CD4-positive, alpha-beta memory T cell (primary cell): ENCODE data around the gene STK10. TPM values are rescaled to one million over a fixed set of nuclear protein-coding genes. Genes with fewer than 3 reads are reported as not detected.

Experiments used
- CTCF ChIA-PET: fragments of 350-600 bp; sonication (Branson Sonifier 250); formaldehyde crosslinking; loops from one replicate; lab custom pipeline; 2021; ENCODE audit warnings: inconsistent platforms; ENCODE audit not compliant: partially characterized antibody; lab: Charles Lee
- POLR2A ChIA-PET: fragments of 350-600 bp; sonication (Branson Sonifier 250); formaldehyde crosslinking; loops from one replicate; lab custom pipeline; 2021; ENCODE audit not compliant: partially characterized antibody; lab: Charles Lee
- DNase-seq, 5 donors: peaks; one replicate each; pipeline versions ENCODE4 v3.0.0 to v3.0.0-alpha.2; 2020 to 2022; ENCODE audit warnings: mixed read lengths in 1 of 5
- H3K27ac ChIP-seq: one replicate; pipeline ENCODE4 v1.7.0; 2013; ENCODE audit warnings: low read depth, low read length
- H3K27me3 ChIP-seq: 2 replicates; pipeline ENCODE4 v1.7.0; 2013; ENCODE audit warnings: mild to moderate bottlenecking, low read length, moderate library complexity; ENCODE audit not compliant: insufficient read depth
- H3K36me3 ChIP-seq: 2 replicates; pipeline ENCODE4 v1.7.0; 2013; ENCODE audit warnings: mild to moderate bottlenecking, low read length, moderate library complexity; ENCODE audit not compliant: insufficient read depth
- H3K4me1 ChIP-seq: 2 replicates; pipeline ENCODE4 v1.7.0; 2013; ENCODE audit warnings: mild to moderate bottlenecking, low read length, moderate library complexity; ENCODE audit not compliant: insufficient read depth
- H3K4me3 ChIP-seq, 2 donors: one replicate each; pipeline ENCODE4 v1.7.0; 2013; ENCODE audit warnings: low read length in 2 of 2, mild to moderate bottlenecking in 1 of 2
- H3K9me3 ChIP-seq, 2 donors: one replicate each; pipeline ENCODE4 v1.7.0; 2013; ENCODE audit warnings: low read length in 2 of 2, control low read depth in 1 of 2; ENCODE audit not compliant: control insufficient read depth in 1 of 2
- H3K27ac Mint-ChIP-seq, 7 donors: one replicate each; pipeline ENCODE4 v1.8.0; 2020 to 2021; ENCODE audit warnings: mixed read lengths in 7 of 7, mild to moderate bottlenecking in 6 of 7, inconsistent platforms in 3 of 7, moderate library complexity in 3 of 7
- H3K27me3 Mint-ChIP-seq, 2 donors: one replicate each; pipeline ENCODE4 v1.8.0; 2020 to 2021; ENCODE audit warnings: mixed read lengths in 2 of 2
- H3K36me3 Mint-ChIP-seq, 2 donors: one replicate each; pipeline ENCODE4 v1.8.0; 2020 to 2021; ENCODE audit warnings: mixed read lengths in 2 of 2, inconsistent platforms in 1 of 2, mild to moderate bottlenecking in 1 of 2
- H3K4me1 Mint-ChIP-seq, 4 donors: one replicate each; pipeline ENCODE4 v1.8.0; 2020 to 2021; ENCODE audit warnings: mixed read lengths in 4 of 4, mild to moderate bottlenecking in 1 of 4
- H3K4me3 Mint-ChIP-seq, 8 donors: one replicate each; pipeline ENCODE4 v1.8.0; 2020 to 2021; ENCODE audit warnings: mixed read lengths in 8 of 8, mild to moderate bottlenecking in 7 of 8, moderate library complexity in 6 of 8, inconsistent platforms in 3 of 8
- H3K9me3 Mint-ChIP-seq, 8 donors: one replicate each; pipeline ENCODE4 v1.8.0; 2020 to 2021; ENCODE audit warnings: mixed read lengths in 8 of 8, mild to moderate bottlenecking in 5 of 8, inconsistent platforms in 3 of 8, moderate library complexity in 1 of 8
- intact Hi-C: fragments of 100-400 bp; cut with micrococcal nuclease; formaldehyde crosslinking; loops from one replicate; pipeline ENCODE4 v1.15.1; 2023
- polyA plus RNA-seq, 2 donors: library from polyadenylated mRNA; unstranded; fragments of 300-500 nt; fragmentation: Illumina TruSeq; gene quantifications; one replicate each; pipeline ENCODE4 v1.2.3, GENCODE V29; 2021
- total RNA-seq, 2 experiments: library from RNA; stranded (reverse); gene quantifications; one replicate each; pipeline ENCODE4 v1.2.3, GENCODE V29; 2021

STK10 gene
- total and polyA plus RNA-seq, 4 experiments from 2014 or later, result 24.6 to 314 (median 233) TPM

DNA sequence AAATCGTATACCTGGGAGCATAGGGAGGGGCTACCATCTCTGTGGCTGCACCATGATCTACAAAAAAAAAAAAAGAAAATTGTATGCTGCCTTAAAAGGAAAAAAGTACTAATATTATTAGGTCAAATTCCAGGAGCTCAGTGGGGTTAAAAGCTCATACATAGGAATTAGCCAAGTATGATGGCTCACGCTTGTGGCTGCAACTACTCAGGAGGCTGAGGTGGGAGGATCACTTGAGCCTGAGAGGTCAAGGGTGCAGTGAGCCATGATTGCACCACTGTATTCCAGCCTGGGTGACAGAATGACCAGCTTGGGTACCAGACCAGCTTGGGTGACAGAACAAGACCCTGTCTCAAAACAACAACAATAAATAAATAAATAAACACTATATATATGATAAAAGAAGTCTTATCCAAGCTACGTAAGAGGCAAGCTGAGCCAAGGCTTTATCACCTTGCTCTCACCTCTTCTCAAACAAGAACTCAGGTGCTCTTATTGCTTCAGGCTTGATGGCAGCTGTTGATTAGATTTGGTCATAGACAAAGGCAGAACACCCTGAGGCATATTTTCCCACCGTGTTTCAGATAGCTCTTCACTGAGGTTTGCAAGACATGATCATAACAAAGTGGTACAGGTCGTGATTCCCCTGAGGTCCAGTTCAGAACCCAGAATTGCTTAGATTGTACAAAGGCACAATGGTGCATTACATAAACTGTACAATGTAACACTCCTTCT lies 178.3 kb downstream of the STK10 start:
- ChIA-PET CTCF (interaction anchor here (1.0 to 5.2 kb wide), 5 partner anchors 27 to 179 kb away, joined by 3 to 26 read pairs (median 4); partner anchors contain the start of gene STK10), POLR2A (no interaction called here)
- H3K27ac ChIP-seq, result no peak overlapping the region
- no peak overlapping the region for H3K4me3 ChIP-seq
- DNase-seq, result no peak
- H3K36me3 Mint-ChIP-seq, result peaks cover 0 to 15% of the 10 kb centered on the region in 2 donors
- no peak overlapping the region for H3K4me3 Mint-ChIP-seq
- peaks cover 22% of the 10 kb centered on the region for H3K4me1 ChIP-seq
- intact Hi-C loops, result no loop called here
- H3K27me3 Mint-ChIP-seq, result no peaks in the 10 kb centered on the region
- no peaks in the 10 kb centered on the region for H3K27me3 ChIP-seq
- no peaks in the 10 kb centered on the region for H3K9me3 ChIP-seq
- H3K36me3 ChIP-seq, result no peaks in the 10 kb centered on the region
- peak overlapping the region in 1 of 7 donors; percentile 93 for H3K27ac Mint-ChIP-seq
- H3K4me1 Mint-ChIP-seq, result peaks cover 16 to 30% (median 24%) of the 10 kb centered on the region in 4 donors
- H3K9me3 Mint-ChIP-seq, result peaks cover 0 to 5% (median 0%) of the 10 kb centered on the region in 8 donors

DNA sequence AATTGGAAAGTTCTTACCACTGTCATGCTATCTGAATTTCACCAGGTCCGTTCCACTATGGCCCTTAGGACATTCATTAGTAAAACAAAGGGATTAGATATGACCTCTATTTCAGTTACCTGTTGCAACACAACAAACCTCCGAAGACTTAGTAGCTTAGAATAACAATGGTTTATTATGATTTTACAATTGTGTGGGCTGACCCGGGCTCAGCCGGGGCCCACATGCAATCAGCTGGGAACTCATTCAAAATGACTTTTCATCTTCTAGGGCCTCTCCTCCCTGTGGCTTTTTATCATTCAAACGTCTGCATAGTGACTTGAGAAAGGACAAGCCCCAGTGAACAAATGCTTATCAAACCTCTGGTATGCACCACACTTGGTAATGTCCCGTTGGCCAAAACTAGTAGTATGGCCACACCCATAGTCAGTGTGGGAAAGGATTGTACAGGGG lies 179.3 kb downstream of the STK10 start:
- Mint-ChIP-seq H3K27ac (peak overlapping the region in 1 of 7 donors; percentile 93), H3K4me1 (peaks cover 18 to 34% (median 28%) of the 10 kb centered on the region in 4 donors), H3K36me3 (peaks cover 0 to 15% of the 10 kb centered on the region in 2 donors), H3K4me3 (peak overlapping the region in 2 of 8 donors; percentile 33 to 55), H3K27me3 (no peaks in the 10 kb centered on the region), H3K9me3 (peaks cover 0 to 6% (median 0%) of the 10 kb centered on the region in 8 donors)
- Histone ChIP-seq H3K27me3 (no peaks in the 10 kb centered on the region), H3K4me1 (peaks cover 32% of the 10 kb centered on the region), H3K27ac (no peak overlapping the region), H3K9me3 (no peaks in the 10 kb centered on the region), H3K36me3 (no peaks in the 10 kb centered on the region), H3K4me3 (no peak overlapping the region)
- no peak for DNase-seq
- CTCF ChIA-PET, result interaction anchor here (1.2 to 5.2 kb wide), 3 partner anchors 30 to 180 kb away, joined by 3 to 26 read pairs (median 25); partner anchors contain the start of gene STK10
- intact Hi-C loops, result loop anchor here (1.0 kb wide), 1 partner anchor 63 kb away; no protein-coding TSS in a partner anchor
- POLR2A ChIA-PET, result interaction anchor here (3.6 to 4.1 kb wide), 2 partner anchors 58 to 621 kb away, joined by 27 to 44 read pairs; partner anchors contain the start of gene NPM1

DNA sequence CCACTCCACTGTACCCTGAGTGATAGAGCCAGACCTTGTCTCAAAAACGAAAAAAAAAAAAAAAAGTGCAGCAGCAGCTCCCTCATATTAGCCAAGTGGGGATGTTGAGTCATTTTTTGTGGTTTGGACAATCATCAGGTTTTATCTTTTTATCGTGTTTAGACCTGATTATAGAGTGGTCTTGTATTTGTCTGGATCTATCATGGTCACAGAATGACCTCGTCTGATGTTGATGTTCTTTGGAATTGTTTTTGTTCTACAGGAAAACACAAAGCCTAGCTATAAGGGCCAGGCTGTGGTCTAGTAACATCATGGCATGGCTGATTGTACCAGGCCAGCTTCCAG lies 179.9 kb downstream of the STK10 start:
- peaks cover 0 to 6% (median 0%) of the 10 kb centered on the region in 8 donors for H3K9me3 Mint-ChIP-seq
- H3K27me3 Mint-ChIP-seq, result no peaks in the 10 kb centered on the region
- intact Hi-C loops, result loop anchor here (1.0 kb wide), 1 partner anchor 63 kb away; no protein-coding TSS in a partner anchor
- H3K9me3 ChIP-seq, result no peaks in the 10 kb centered on the region
- no peak overlapping the region for H3K27ac ChIP-seq
- peak overlapping the region in 7 of 8 donors; percentile 91 to 99 (median 97) for H3K4me3 Mint-ChIP-seq
- peaks cover 0 to 15% of the 10 kb centered on the region in 2 donors for H3K36me3 Mint-ChIP-seq
- no peak for DNase-seq
- ChIA-PET POLR2A (interaction anchor here (1.3 to 4.1 kb wide), 8 partner anchors 26 to 620 kb away, joined by 3 to 55 read pairs (median 22); partner anchors contain the start of genes NPM1 and STK10), CTCF (interaction anchor here (1.0 to 5.2 kb wide), 12 partner anchors 13 to 275 kb away, joined by 3 to 36 read pairs (median 4); partner anchors contain the start of genes STK10 and UBTD2)
- no peak overlapping the region for H3K4me3 ChIP-seq
- peak overlapping the region in 6 of 7 donors; percentile 42 to 98 (median 82) for H3K27ac Mint-ChIP-seq
- no peaks in the 10 kb centered on the region for H3K36me3 ChIP-seq
- peaks cover 39% of the 10 kb centered on the region for H3K4me1 ChIP-seq
- peaks cover 21 to 41% (median 34%) of the 10 kb centered on the region in 4 donors for H3K4me1 Mint-ChIP-seq
- no peaks in the 10 kb centered on the region for H3K27me3 ChIP-seq

DNA sequence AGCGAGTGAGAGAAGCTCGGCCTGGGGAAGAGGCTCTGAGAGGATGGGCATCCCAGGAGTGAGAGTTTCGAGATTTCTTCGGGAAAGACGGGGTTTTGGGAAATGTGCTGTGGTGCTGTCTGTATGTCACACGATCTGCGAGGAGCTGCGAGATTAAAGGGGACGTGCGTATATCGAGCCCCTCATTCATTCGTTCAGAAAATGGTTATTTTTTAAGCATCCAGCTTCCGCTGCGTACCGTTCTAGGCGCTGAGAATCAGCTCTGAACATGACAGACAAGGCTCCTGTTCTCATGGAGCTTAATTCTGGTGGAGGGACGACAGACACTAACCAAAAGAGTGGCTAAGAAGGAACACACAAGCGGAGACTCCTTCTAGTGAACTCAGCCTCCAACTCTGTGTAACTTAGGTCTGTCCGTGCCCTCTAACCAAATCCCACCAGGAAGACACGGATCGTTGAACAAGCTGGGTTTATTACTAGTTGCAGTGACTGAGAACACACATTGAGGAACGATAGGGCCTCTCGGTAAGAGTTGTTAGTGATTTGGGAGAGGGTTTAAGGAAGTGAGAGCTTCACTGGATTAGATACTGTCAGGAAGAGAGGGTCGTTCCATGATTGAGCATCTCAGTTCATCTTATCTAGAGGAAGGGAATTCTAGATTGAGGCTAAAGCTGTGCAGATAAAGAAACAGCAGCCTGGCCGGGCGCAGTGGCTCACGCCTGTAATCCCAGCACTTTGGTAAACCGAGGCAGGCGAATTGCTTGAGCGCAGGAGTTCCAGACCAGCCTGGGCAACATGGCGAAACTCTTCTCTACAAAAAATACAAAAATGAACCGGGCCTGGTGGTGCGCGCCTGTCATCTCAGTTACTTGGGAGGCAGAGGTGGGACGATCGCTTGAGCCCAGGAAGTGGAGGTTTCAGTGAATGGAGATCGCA lies 180.6 kb downstream of the STK10 start:
- peak overlapping the region; percentile 93 to 99 (median 98) for H3K27ac Mint-ChIP-seq
- ChIA-PET CTCF (interaction anchor here (0.5 to 5.2 kb wide), 27 partner anchors 10 to 1608 kb away, joined by 3 to 36 read pairs (median 4); partner anchors contain the start of genes BOD1, STK10 and UBTD2), POLR2A (interaction anchor here (0.7 to 4.1 kb wide), 33 partner anchors 10 to 770 kb away, joined by 3 to 55 read pairs (median 5); partner anchors contain the start of genes DUSP1, NPM1, STK10 and UBTD2)
- Histone ChIP-seq H3K4me3 (peak overlapping the region; percentile 93 to 97), H3K27me3 (no peaks in the 10 kb centered on the region), H3K4me1 (peaks cover 44% of the 10 kb centered on the region), H3K36me3 (no peaks in the 10 kb centered on the region), H3K27ac (peak overlapping the region; percentile 93), H3K9me3 (no peaks in the 10 kb centered on the region)
- peak overlapping the region; percentile 91 to 99 (median 96) for H3K4me3 Mint-ChIP-seq
- peaks cover 23 to 47% (median 38%) of the 10 kb centered on the region in 4 donors for H3K4me1 Mint-ChIP-seq
- DNase-seq, result no peak
- peaks cover 0 to 6% (median 0%) of the 10 kb centered on the region in 8 donors for H3K9me3 Mint-ChIP-seq
- peaks cover 0 to 15% of the 10 kb centered on the region in 2 donors for H3K36me3 Mint-ChIP-seq
- no peaks in the 10 kb centered on the region for H3K27me3 Mint-ChIP-seq
- intact Hi-C loops, result loop anchor here (1.0 to 2.0 kb wide), 3 partner anchors 59 to 105 kb away; no protein-coding TSS in a partner anchor

DNA sequence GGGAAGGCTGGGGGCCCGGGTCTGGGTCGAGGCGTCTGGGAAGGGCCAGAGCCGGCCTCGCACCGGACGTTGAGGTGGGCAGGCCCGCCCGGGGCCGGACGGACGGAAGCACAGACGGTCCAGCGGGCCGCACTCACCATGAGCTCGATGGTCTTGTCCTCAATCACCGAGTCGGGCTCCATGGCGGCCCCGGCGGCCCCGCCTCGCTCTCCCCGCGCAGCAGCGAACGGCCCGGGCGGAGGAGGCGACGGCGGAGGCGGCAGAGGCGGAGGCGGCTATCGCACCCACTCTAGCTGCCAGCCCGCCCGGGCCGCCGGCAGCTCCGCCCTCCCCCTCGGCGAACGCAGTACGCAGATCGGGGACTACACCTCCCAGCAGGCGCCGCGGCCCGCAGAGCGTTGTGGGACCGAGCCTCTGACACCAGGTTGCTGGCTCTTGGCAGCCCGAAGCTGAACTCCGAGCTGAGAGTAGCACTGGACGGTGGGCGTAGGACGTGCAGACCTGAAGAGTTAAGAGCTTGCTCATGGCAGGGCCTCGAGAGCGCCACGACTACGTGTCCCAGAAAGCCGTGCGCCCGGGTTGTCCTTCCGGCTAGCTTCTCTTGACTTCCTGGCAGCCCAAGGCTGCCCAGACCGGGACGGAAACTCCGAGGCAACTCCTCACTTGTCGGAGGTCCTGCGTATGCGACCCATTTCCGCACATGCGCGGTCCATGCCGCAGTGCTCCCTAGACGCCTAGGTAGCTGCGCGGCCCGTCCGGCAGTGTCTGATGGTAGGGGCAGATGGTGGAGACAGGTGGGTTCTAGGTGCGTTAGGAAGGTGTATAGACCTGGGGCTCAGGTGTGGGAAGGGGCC lies 181.5 kb downstream of the STK10 start, which contains the start of gene FBXW11:
Gene FBXW11 (minus strand): TSS at position 318 of the 854 bp plus-strand sequence. CDS start 136 bp downstream, at position 182.
- peak; percentile 93 to 98 (median 94) for DNase-seq
- Histone ChIP-seq H3K27ac (peak within 1 kb of the TSS; percentile 93), H3K36me3 (no peaks in the 10 kb centered on the region), H3K4me3 (peak within 1 kb of the TSS; percentile 93 to 97), H3K4me1 (peaks cover 53% of the 10 kb centered on the region), H3K9me3 (no peaks in the 10 kb centered on the region), H3K27me3 (no peaks in the 10 kb centered on the region)
- Mint-ChIP-seq H3K9me3 (peaks cover 0 to 6% (median 0%) of the 10 kb centered on the region in 8 donors), H3K27ac (peak within 1 kb of the TSS; percentile 93 to 99 (median 98)), H3K4me1 (peaks cover 32 to 56% (median 46%) of the 10 kb centered on the region in 4 donors), H3K36me3 (peaks cover 0 to 15% of the 10 kb centered on the region in 2 donors), H3K27me3 (no peaks in the 10 kb centered on the region), H3K4me3 (peak within 1 kb of the TSS; percentile 91 to 99 (median 97))
- ChIA-PET POLR2A (interaction anchor here (0.7 to 4.1 kb wide), 39 partner anchors 9 to 1051 kb away, joined by 3 to 55 read pairs (median 5); partner anchors contain the start of genes DUSP1, NPM1, STK10 and UBTD2), CTCF (interaction anchor here (0.5 to 5.2 kb wide), 27 partner anchors 9 to 1609 kb away, joined by 3 to 36 read pairs (median 4); partner anchors contain the start of genes BOD1, STK10 and UBTD2)
- intact Hi-C loops, result loop anchor here (1.0 to 2.0 kb wide), 5 partner anchors 60 to 619 kb away; partner anchors contain the start of genes NPM1 and STK10
